Gastrocnemius medialis (tissue), 4 donors: ENCODE data around the gene TDRD7. TPM values are rescaled to one million over a fixed set of nuclear protein-coding genes. Genes with fewer than 3 reads are reported as not detected.

Experiments used
- ATAC-seq, 2 donors: fragments of 150-250 bp; one replicate each; pipeline ENCODE4 v1.9.1; 2016
- DNase-seq, 2 donors: peaks; one replicate each; pipeline ENCODE4 v3.0.0-alpha.2; 2019
- H3K27ac ChIP-seq, 4 donors: fragments of 200-600 bp; sonication (generic); 1 replicate in 1 of 4; 2 replicates in 3 of 4; pipeline ENCODE4 v1.5.1; 2016 to 2018; ENCODE audit warnings: mild to moderate bottlenecking in 2 of 4, moderate library complexity in 1 of 4
- H3K27me3 ChIP-seq, 3 donors: fragments of 200-600 bp; sonication (generic) in 2 of 3; 1 replicate in 1 of 3; 2 replicates in 2 of 3; pipeline versions ENCODE4 v1.5.1 to v1.6.0; 2016 to 2019; ENCODE audit warnings: mild to moderate bottlenecking in 1 of 3, moderate library complexity in 1 of 3
- H3K36me3 ChIP-seq, 2 donors: fragments of 200-600 bp; sonication (generic) in 1 of 2; one replicate each; pipeline ENCODE4 v1.5.1; 2017 to 2018
- H3K4me1 ChIP-seq, 2 donors: fragments of 200-600 bp; sonication (generic) in 1 of 2; one replicate each; pipeline ENCODE4 v1.5.1; 2016 to 2017; ENCODE audit warnings: mild to moderate bottlenecking in 2 of 2
- H3K4me3 ChIP-seq, 4 donors: fragments of 200-600 bp; sonication (generic) in 3 of 4; 1 replicate in 1 of 4; 2 replicates in 3 of 4; pipeline ENCODE4 v1.5.1; 2016 to 2019; ENCODE audit warnings: mild to moderate bottlenecking in 2 of 4
- H3K9me3 ChIP-seq, 3 donors: fragments of 200-600 bp; sonication (generic) in 2 of 3; 1 replicate in 1 of 3; 2 replicates in 2 of 3; pipeline ENCODE4 v1.5.1; 2016 to 2019
- CTCF ChIP-seq, 5 experiments: fragments of 450-650 bp in 3 of 5; fragments of 200-600 bp in 2 of 5; sonication (generic) in 2 of 5; IDR thresholded peaks in 4 of 5; conservative IDR thresholded peaks in 1 of 5; 1 replicate in 4 of 5; 2 replicates in 1 of 5; pipeline ENCODE4 v1.5.1; 2016 to 2019; ENCODE audit warnings: antibody characterized with exemption in 5 of 5, mild to moderate bottlenecking in 3 of 5, moderate library complexity in 3 of 5
- POLR2A ChIP-seq, 2 donors: fragments of 450-650 bp; IDR thresholded peaks; one replicate each; pipeline ENCODE4 v1.6.1; 2017; ENCODE audit warnings: antibody characterized with exemption in 2 of 2, mild to moderate bottlenecking in 2 of 2, moderate library complexity in 2 of 2
- in situ Hi-C, 4 donors: fragments of 200-750 bp; cut with MboI; loops; one replicate each; pipeline versions ENCODE4 v1.15.0 to v1.8.0; 2017; ENCODE audit warnings: low sequenced_read_pairs in 4 of 4
- intact Hi-C: fragments of 100-400 bp; cut with DNase I; formaldehyde crosslinking; loops from one replicate; pipeline ENCODE4 v1.15.1; 2023; ENCODE audit warnings: low total_unique reads
- total RNA-seq, 4 donors: library from RNA; depleted of rRNA; stranded (reverse); fragments of >200 nt; gene quantifications; one replicate each; pipeline versions ENCODE4 v1.1.0 to v1.2.3, GENCODE V29; 2016

The TDRD7 gene
- total RNA-seq, 4 donors from 2014 or later, result 2.9 to 5.7 (median 3.5) TPM

GRCh38 chr9:97389249-97389648 is 22.6 kb upstream of the TDRD7 start:
- H3K4me1 ChIP-seq, result peaks cover 0 to 6% of the 10 kb centered on the region in 2 donors
- no peaks in the 10 kb centered on the region for H3K9me3 ChIP-seq
- ATAC-seq, result no peak
- no peak for TF ChIP-seq POLR2A (IDR thresholded peaks at IDR 0.05)
- TF ChIP-seq CTCF (IDR thresholded peaks at IDR 0.05 in 4 of 5, conservative IDR thresholded peaks at IDR 0.05 in 1 of 5), result no peak
- in situ Hi-C loops (loop anchor here in 1 of 4 donors (25.0 kb wide), 1 partner anchor 527 kb away; the partner anchor contains the start of gene ZNF782), intact Hi-C loops (no loop called here)
- no peaks in the 10 kb centered on the region for H3K36me3 ChIP-seq
- no peak overlapping the region for H3K4me3 ChIP-seq
- H3K27me3 ChIP-seq, result peaks cover 0 to 19% (median 3%) of the 10 kb centered on the region in 3 donors
- H3K27ac ChIP-seq, result no peak overlapping the region
- no peak for DNase-seq

- no peaks in the 10 kb centered on the region for H3K36me3 ChIP-seq
- DNase-seq, result no peak
- in situ Hi-C loops (loop anchor here in 2 of 4 donors (10.0 to 25.0 kb wide), 2 partner anchors 526 to 529 kb away; partner anchors contain the start of gene ZNF782 (in 1 of the 2)), intact Hi-C loops (no loop called here)
- H3K4me3 ChIP-seq, result no peak overlapping the region
- H3K9me3 ChIP-seq, result no peaks in the 10 kb centered on the region
- H3K27ac ChIP-seq, result no peak overlapping the region
- peaks cover 0 to 6% of the 10 kb centered on the region in 2 donors for H3K4me1 ChIP-seq
- TF ChIP-seq CTCF (IDR thresholded peaks at IDR 0.05 in 4 of 5, conservative IDR thresholded peaks at IDR 0.05 in 1 of 5), result no peak
- no peak for TF ChIP-seq POLR2A (IDR thresholded peaks at IDR 0.05)
- peaks cover 0 to 19% (median 3%) of the 10 kb centered on the region in 3 donors for H3K27me3 ChIP-seq
- no peak for ATAC-seq
These were observed 21.0 kb upstream of the TDRD7 start for GRCh38 chr9:97390791-97391406.

- Histone ChIP-seq H3K4me1 (no peaks in the 10 kb centered on the region), H3K27me3 (no peaks in the 10 kb centered on the region), H3K36me3 (no peaks in the 10 kb centered on the region), H3K4me3 (no peak overlapping the region), H3K9me3 (no peaks in the 10 kb centered on the region), H3K27ac (no peak overlapping the region)
- no peak for DNase-seq
- intact Hi-C loops, result loop anchor here (5.0 kb wide), 1 partner anchor 538 kb away; no protein-coding TSS in a partner anchor
- TF ChIP-seq POLR2A (IDR thresholded peaks at IDR 0.05) (no peak), CTCF (IDR thresholded peaks at IDR 0.05 in 4 of 5, conservative IDR thresholded peaks at IDR 0.05 in 1 of 5) (no peak)
- in situ Hi-C loops, result loop anchor here in 2 of 4 donors (10.0 to 25.0 kb wide), 2 partner anchors 530 to 533 kb away; partner anchors contain the start of gene ZNF782 (in 1 of the 2)
- ATAC-seq, result no peak
These were observed 17.0 kb upstream of the TDRD7 start for GRCh38 chr9:97394881-97395280.

GRCh38 chr9:97395745-97396144 is 16.2 kb upstream of the TDRD7 start:
- no peak overlapping the region for H3K27ac ChIP-seq
- H3K9me3 ChIP-seq, result no peaks in the 10 kb centered on the region
- in situ Hi-C loops, result loop anchor here in 2 of 4 donors (10.0 to 25.0 kb wide), 2 partner anchors 531 to 533 kb away; partner anchors contain the start of gene ZNF782 (in 1 of the 2)
- no peaks in the 10 kb centered on the region for H3K27me3 ChIP-seq
- ATAC-seq (no peak), DNase-seq (no peak)
- no peaks in the 10 kb centered on the region for H3K4me1 ChIP-seq
- H3K4me3 ChIP-seq, result no peak overlapping the region
- H3K36me3 ChIP-seq, result no peaks in the 10 kb centered on the region
- no peak for TF ChIP-seq POLR2A (IDR thresholded peaks at IDR 0.05)
- intact Hi-C loops, result loop anchor here (5.0 kb wide), 1 partner anchor 538 kb away; no protein-coding TSS in a partner anchor

GRCh38 chr9:97396256-97396655 is 15.6 kb upstream of the TDRD7 start:
- no peak for ATAC-seq
- no peaks in the 10 kb centered on the region for H3K27me3 ChIP-seq
- no peak for DNase-seq
- H3K4me1 ChIP-seq, result no peaks in the 10 kb centered on the region
- H3K9me3 ChIP-seq, result no peaks in the 10 kb centered on the region
- H3K27ac ChIP-seq, result no peak overlapping the region
- in situ Hi-C loops, result loop anchor here in 2 of 4 donors (10.0 to 25.0 kb wide), 2 partner anchors 531 to 534 kb away; partner anchors contain the start of gene ZNF782 (in 1 of the 2)
- H3K36me3 ChIP-seq, result no peaks in the 10 kb centered on the region
- no peak overlapping the region for H3K4me3 ChIP-seq
- TF ChIP-seq CTCF (IDR thresholded peaks at IDR 0.05 in 4 of 5, conservative IDR thresholded peaks at IDR 0.05 in 1 of 5) (no peak), POLR2A (IDR thresholded peaks at IDR 0.05) (no peak)
- intact Hi-C loops, result loop anchor here (5.0 kb wide), 1 partner anchor 539 kb away; no protein-coding TSS in a partner anchor
